DLD1 (cell line): Measurements from ENCODE around the gene KLHL22.

Source experiments
- in situ Hi-C: cut with HindIII; loops from 2 replicates; pipeline ENCODE4 v1.10.0; 2017; ENCODE audit warnings: low sequenced_read_pairs

Gene KLHL22

GRCh38 chr22:20435436-20436306 lies 59.9 kb downstream of the KLHL22 start:
- in situ Hi-C loops, result no loop called here

GRCh38 chr22:20434773-20435172 lies 60.8 kb downstream of the KLHL22 start:
- in situ Hi-C loops, result no loop called here

GRCh38 chr22:20434264-20434751 lies 61.3 kb downstream of the KLHL22 start:
- in situ Hi-C loops, result no loop called here

GRCh38 chr22:20433686-20434241 lies 61.8 kb downstream of the KLHL22 start:
- in situ Hi-C loops, result no loop called here

- in situ Hi-C loops, result no loop called here
Observed at GRCh38 chr22:20433191-20433590, 62.4 kb downstream of the KLHL22 start.

GRCh38 chr22:20432244-20432686 lies 63.3 kb downstream of the KLHL22 start:
- in situ Hi-C loops, result no loop called here

- in situ Hi-C loops, result no loop called here
Observed at GRCh38 chr22:20431511-20432192, 63.9 kb downstream of the KLHL22 start.

GRCh38 chr22:20430720-20431510 lies 64.7 kb downstream of the KLHL22 start:
- in situ Hi-C loops, result no loop called here

- in situ Hi-C loops, result no loop called here
Observed at GRCh38 chr22:20430101-20430719, 65.4 kb downstream of the KLHL22 start.

GRCh38 chr22:20429254-20430100 lies 66.1 kb downstream of the KLHL22 start:
- in situ Hi-C loops, result no loop called here

GRCh38 chr22:20428496-20429253 lies 66.9 kb downstream of the KLHL22 start:
- in situ Hi-C loops, result no loop called here

- in situ Hi-C loops, result no loop called here
Observed at GRCh38 chr22:20427945-20428417, 67.6 kb downstream of the KLHL22 start.

- in situ Hi-C loops, result no loop called here
Observed at GRCh38 chr22:20427104-20427944, 68.3 kb downstream of the KLHL22 start.

GRCh38 chr22:20426259-20426615 lies 69.4 kb downstream of the KLHL22 start:
- in situ Hi-C loops, result no loop called here

- in situ Hi-C loops, result no loop called here
Observed at GRCh38 chr22:20425566-20426258, 69.9 kb downstream of the KLHL22 start.

- in situ Hi-C loops, result no loop called here
Observed at GRCh38 chr22:20424932-20425565, 70.5 kb downstream of the KLHL22 start.

- in situ Hi-C loops, result no loop called here
Observed at GRCh38 chr22:20424568-20424931, 71.0 kb downstream of the KLHL22 start.
